H9 (cell line): ENCODE data around the gene RNU6-9. TPM values are rescaled to one million over a fixed set of nuclear protein-coding genes. Genes with fewer than 3 reads are reported as not detected.

Experiments used
- DNase-seq: peaks from one replicate; pipeline ENCODE4 v3.0.0-alpha.2; 2017
- H2AFZ ChIP-seq: one replicate; pipeline ENCODE4 v1.6.1; 2013; ENCODE audit warnings: mild to moderate bottlenecking, low read length, control low read depth, moderate library complexity
- H2AK5ac ChIP-seq: 2 replicates; pipeline ENCODE4 v1.6.1; 2013; ENCODE audit warnings: low read length, control low read depth, mixed read lengths; ENCODE audit not compliant: insufficient read length
- H2BK120ac ChIP-seq: one replicate; pipeline ENCODE4 v1.6.1; 2013; ENCODE audit warnings: low read depth, mild to moderate bottlenecking, low read length, control low read depth, inconsistent platforms; ENCODE audit not compliant: poor library complexity, severe bottlenecking
- H2BK12ac ChIP-seq: 2 replicates; pipeline ENCODE4 v1.6.1; 2013; ENCODE audit warnings: low read length, control low read depth, mixed read lengths, low read depth; ENCODE audit not compliant: insufficient read length
- H2BK15ac ChIP-seq: 2 replicates; pipeline ENCODE4 v1.6.1; 2013; ENCODE audit warnings: low read depth, low read length, control low read depth
- H2BK20ac ChIP-seq: one replicate; pipeline ENCODE4 v1.6.1; 2013; ENCODE audit warnings: low read depth, mild to moderate bottlenecking, low read length, control low read depth, inconsistent platforms; ENCODE audit not compliant: poor library complexity, severe bottlenecking
- H2BK5ac ChIP-seq: 2 replicates; pipeline ENCODE4 v1.6.1; 2013; ENCODE audit warnings: low read length, control low read depth, mixed read lengths; ENCODE audit not compliant: insufficient read length
- H3K14ac ChIP-seq: 2 replicates; pipeline ENCODE4 v1.6.1; 2013; ENCODE audit warnings: low read length, control low read depth; ENCODE audit not compliant: insufficient read depth
- H3K18ac ChIP-seq: 2 replicates; pipeline ENCODE4 v1.6.1; 2013; ENCODE audit warnings: low read depth, mild to moderate bottlenecking, mixed read lengths, low read length, control low read depth; ENCODE audit not compliant: insufficient read length
- H3K23ac ChIP-seq: 2 replicates; pipeline ENCODE4 v1.6.1; 2013; ENCODE audit warnings: low read length, control low read depth, mixed read lengths, low read depth; ENCODE audit not compliant: insufficient read length
- H3K23me2 ChIP-seq: 2 replicates; pipeline ENCODE4 v1.6.1; 2013; ENCODE audit warnings: low read depth, mild to moderate bottlenecking, mixed read lengths, low read length, control low read depth; ENCODE audit not compliant: insufficient read length, poor library complexity, severe bottlenecking
- H3K27ac ChIP-seq: 2 replicates; pipeline ENCODE4 v1.5.1; 2013; ENCODE audit warnings: low read length, control low read depth, mixed read lengths, low read depth; ENCODE audit not compliant: insufficient read length
- H3K27me3 ChIP-seq: 2 replicates; pipeline ENCODE4 v1.6.1; 2013; ENCODE audit warnings: low read length, control low read depth, inconsistent platforms; ENCODE audit not compliant: insufficient read depth
- H3K4ac ChIP-seq: 2 replicates; pipeline ENCODE4 v1.6.1; 2013; ENCODE audit warnings: low read depth, mild to moderate bottlenecking, control low read depth, inconsistent platforms, low read length, moderate library complexity
- H3K4me1 ChIP-seq: 2 replicates; pipeline ENCODE4 v1.6.1; 2013; ENCODE audit warnings: low read length, control low read depth, inconsistent platforms; ENCODE audit not compliant: insufficient read depth
- H3K4me2 ChIP-seq: 2 replicates; pipeline ENCODE4 v1.6.1; 2013; ENCODE audit warnings: low read length, control low read depth, mixed read lengths; ENCODE audit not compliant: insufficient read length, insufficient read depth
- H3K56ac ChIP-seq: 2 replicates; pipeline ENCODE4 v1.6.1; 2013; ENCODE audit warnings: low read depth, mild to moderate bottlenecking, mixed read lengths, low read length, control low read depth; ENCODE audit not compliant: insufficient read length
- H3K79me1 ChIP-seq: 2 replicates; pipeline ENCODE4 v1.6.1; 2013; ENCODE audit warnings: low read depth, mild to moderate bottlenecking, moderate library complexity, low read length, control low read depth, inconsistent platforms; ENCODE audit not compliant: insufficient read depth, poor library complexity, severe bottlenecking
- H3K79me2 ChIP-seq: 2 replicates; pipeline ENCODE4 v1.6.1; 2013; ENCODE audit warnings: low read length, control low read depth, inconsistent platforms; ENCODE audit not compliant: insufficient read depth
- H3K9ac ChIP-seq: 2 replicates; pipeline ENCODE4 v1.6.1; 2013; ENCODE audit warnings: low read length, control low read depth, mixed read lengths; ENCODE audit not compliant: insufficient read length; ENCODE audit errors: extremely low read depth
- H3K9me3 ChIP-seq: one replicate; pipeline ENCODE4 v1.6.1; 2013; ENCODE audit warnings: low read depth, low read length, inconsistent platforms; ENCODE audit not compliant: control insufficient read depth
- H3T11ph ChIP-seq: one replicate; pipeline ENCODE4 v1.6.1; 2013; ENCODE audit warnings: mild to moderate bottlenecking, low read length, control low read depth, inconsistent platforms
- H4K20me1 ChIP-seq: one replicate; pipeline ENCODE4 v1.6.1; 2013; ENCODE audit not compliant: control insufficient read depth, insufficient read length, insufficient read depth
- H4K5ac ChIP-seq: 2 replicates; pipeline ENCODE4 v1.6.1; 2013; ENCODE audit warnings: low read depth, mild to moderate bottlenecking, mixed read lengths, low read length, control low read depth; ENCODE audit not compliant: insufficient read length
- H4K8ac ChIP-seq: replicated peaks from 2 replicates; pipeline ENCODE4 v1.6.1; 2013; ENCODE audit warnings: low read length, control low read depth, mixed read lengths, low read depth; ENCODE audit not compliant: insufficient read length
- H4K91ac ChIP-seq: 2 replicates; pipeline ENCODE4 v1.6.1; 2013; ENCODE audit warnings: low read depth, mild to moderate bottlenecking, moderate library complexity, mixed read lengths, low read length, control low read depth; ENCODE audit not compliant: insufficient read length
- H3K27ac Mint-ChIP-seq, 3 experiments: 2 replicates in 2 of 3; 3 replicates in 1 of 3; pipeline ENCODE4 v1.8.0; 2020 to 2021; ENCODE audit warnings: mixed read lengths in 3 of 3, mild to moderate bottlenecking in 1 of 3, moderate library complexity in 1 of 3
- H3K27me3 Mint-ChIP-seq: 2 replicates; pipeline ENCODE4 v1.8.0; 2021; ENCODE audit warnings: low read depth, mild to moderate bottlenecking, moderate library complexity, mixed read lengths
- H3K36me3 Mint-ChIP-seq, 3 experiments: 2 replicates in 2 of 3; 3 replicates in 1 of 3; pipeline ENCODE4 v1.8.0; 2020 to 2021; ENCODE audit warnings: low read depth in 3 of 3, mixed read lengths in 3 of 3; ENCODE audit not compliant: insufficient read depth in 1 of 3
- H3K4me1 Mint-ChIP-seq, 2 experiments: 2 replicates each; pipeline ENCODE4 v1.8.0; 2020; ENCODE audit warnings: mixed read lengths in 2 of 2
- H3K4me3 Mint-ChIP-seq, 2 experiments: 2 replicates in 1 of 2; 3 replicates in 1 of 2; pipeline ENCODE4 v1.8.0; 2020 to 2021; ENCODE audit warnings: mild to moderate bottlenecking in 2 of 2, mixed read lengths in 2 of 2, moderate library complexity in 1 of 2
- H3K9me3 Mint-ChIP-seq, 2 experiments: 2 replicates in 1 of 2; 3 replicates in 1 of 2; pipeline ENCODE4 v1.8.0; 2020; ENCODE audit warnings: mild to moderate bottlenecking in 2 of 2, mixed read lengths in 2 of 2, moderate library complexity in 1 of 2
- WGBS: extraction: QIAGEN DNeasy Blood & Tissue Kit; methylation state at CpG from one replicate; pipeline ENCODE4 v1.1.7; 2013; ENCODE audit warnings: missing lambda C conversion rate, low lambda C conversion rate, mixed read lengths; ENCODE audit not compliant: insufficient read length; ENCODE audit errors: extremely low coverage; 5-methylcytosine and 5-hydroxymethylcytosine counted together
- total RNA-seq: library from RNA; stranded (reverse); gene quantifications from 2 replicates; pipeline ENCODE4 v1.2.1, GENCODE V29; 2021
- TF ChIP-seq, protein P1 (sequence below): fragments of 200-600 bp; sonication (generic); conservative IDR thresholded peaks from 3 replicates; pipeline ENCODE4 v1.8.0; 2021; ENCODE audit warnings: antibody characterized with exemption, mild to moderate bottlenecking

Gene RNU6-9
- total RNA-seq, 1 experiment from 2014 or later, result not detected

DNA sequence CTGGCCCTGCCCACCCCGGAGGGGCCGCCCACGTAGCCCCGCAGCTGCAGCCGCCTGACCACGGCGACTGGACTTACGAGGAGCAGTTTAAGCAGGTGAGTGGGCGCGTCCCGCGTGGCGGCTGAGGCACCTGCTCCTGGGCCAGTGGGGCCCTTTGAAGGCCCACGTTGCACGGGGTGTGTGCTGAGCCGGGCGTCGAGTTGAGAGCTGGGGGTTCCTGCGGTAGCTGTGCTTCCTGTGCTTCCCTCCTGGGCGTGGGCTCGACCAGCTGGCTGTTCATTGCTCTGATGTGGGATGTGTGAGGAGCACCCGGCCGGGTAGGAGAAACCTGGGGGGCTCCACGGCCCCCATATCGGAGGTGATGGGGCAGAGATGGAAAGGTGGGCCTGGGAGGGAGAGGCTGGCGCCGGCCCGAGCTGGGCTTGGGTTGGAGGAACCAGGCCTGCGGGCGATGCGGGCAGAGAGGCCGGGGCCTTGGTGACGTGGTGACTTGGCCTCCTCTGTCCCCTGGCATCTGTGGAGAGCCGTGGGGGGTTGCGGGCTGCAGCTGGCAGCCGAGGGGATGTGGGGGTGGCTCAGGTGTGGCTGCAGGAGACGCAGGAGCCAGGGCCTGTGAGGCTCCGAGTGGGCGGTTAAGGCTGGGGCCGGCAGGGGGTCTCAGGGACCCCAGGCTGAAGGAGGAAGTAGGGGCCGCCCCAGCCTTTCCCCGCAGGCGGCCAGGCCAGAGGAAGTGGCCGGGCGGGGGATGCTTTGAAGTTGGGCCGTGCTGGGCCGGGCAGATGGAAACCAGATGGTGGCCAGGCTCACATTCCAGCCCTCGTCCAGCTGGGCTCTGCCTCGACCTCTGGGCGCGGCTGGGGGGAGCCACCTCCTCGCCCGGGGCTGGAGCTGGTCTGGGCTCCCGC is 39.6 kb downstream of the RNU6-9 start:
- Histone ChIP-seq H3K79me1 (peaks cover 2% of the 10 kb centered on the region), H4K8ac (no peak overlapping the region), H2BK120ac (no peak overlapping the region), H3K9ac (no peak overlapping the region), H2AFZ (no peak overlapping the region), H2BK12ac (no peak overlapping the region), H3K4ac (no peak overlapping the region), H3K4me2 (no peak overlapping the region), H4K5ac (no peak overlapping the region), H3K23me2 (no peaks in the 10 kb centered on the region), H3K79me2 (peaks cover 3% of the 10 kb centered on the region; the same call in 1 of the 2 replicates), H3K4me1 (no peaks in the 10 kb centered on the region), H2BK15ac (no peak overlapping the region), H3K9me3 (no peaks in the 10 kb centered on the region), H3K23ac (no peak overlapping the region), H4K91ac (no peak overlapping the region), H2BK20ac (no peak overlapping the region), H3T11ph (no peak overlapping the region), H4K20me1 (no peaks in the 10 kb centered on the region), H2AK5ac (no peak overlapping the region), H2BK5ac (no peak overlapping the region), H3K56ac (no peak overlapping the region), H3K18ac (no peak overlapping the region), H3K14ac (no peak overlapping the region; the same call in 1 of the 2 replicates), H3K27ac (no peak overlapping the region), H3K27me3 (no peaks in the 10 kb centered on the region)
- Mint-ChIP-seq H3K36me3 (peaks cover 11 to 53% (median 38%) of the 10 kb centered on the region in 3 experiments), H3K4me1 (peaks cover 8 to 14% of the 10 kb centered on the region in 2 experiments; a peak in 3 of 4 replicates), H3K27me3 (no peaks in the 10 kb centered on the region), H3K9me3 (no peaks in the 10 kb centered on the region), H3K27ac (peak overlapping the region in 2 of 3 experiments; percentile 61 to 79; a peak in 2 of 7 replicates), H3K4me3 (peak overlapping the region in 1 of 2 experiments; percentile 25; a peak in 3 of 5 replicates)
- no CpG with 5 or more reads among the region's 54 CpGs for WGBS
- peak; percentile 76 for DNase-seq
- TF ChIP-seq, protein P1, sequence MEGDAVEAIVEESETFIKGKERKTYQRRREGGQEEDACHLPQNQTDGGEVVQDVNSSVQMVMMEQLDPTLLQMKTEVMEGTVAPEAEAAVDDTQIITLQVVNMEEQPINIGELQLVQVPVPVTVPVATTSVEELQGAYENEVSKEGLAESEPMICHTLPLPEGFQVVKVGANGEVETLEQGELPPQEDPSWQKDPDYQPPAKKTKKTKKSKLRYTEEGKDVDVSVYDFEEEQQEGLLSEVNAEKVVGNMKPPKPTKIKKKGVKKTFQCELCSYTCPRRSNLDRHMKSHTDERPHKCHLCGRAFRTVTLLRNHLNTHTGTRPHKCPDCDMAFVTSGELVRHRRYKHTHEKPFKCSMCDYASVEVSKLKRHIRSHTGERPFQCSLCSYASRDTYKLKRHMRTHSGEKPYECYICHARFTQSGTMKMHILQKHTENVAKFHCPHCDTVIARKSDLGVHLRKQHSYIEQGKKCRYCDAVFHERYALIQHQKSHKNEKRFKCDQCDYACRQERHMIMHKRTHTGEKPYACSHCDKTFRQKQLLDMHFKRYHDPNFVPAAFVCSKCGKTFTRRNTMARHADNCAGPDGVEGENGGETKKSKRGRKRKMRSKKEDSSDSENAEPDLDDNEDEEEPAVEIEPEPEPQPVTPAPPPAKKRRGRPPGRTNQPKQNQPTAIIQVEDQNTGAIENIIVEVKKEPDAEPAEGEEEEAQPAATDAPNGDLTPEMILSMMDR, result no peak
